OCI-LY1 (cell line): ENCODE results near the gene ABCA13.

ENCODE experiments used
- H2AFZ ChIP-seq: fragments of 200-600 bp; sonication (generic), shearing (Covaris generic); 2 replicates; pipeline ENCODE4 v1.6.0; 2014; ENCODE audit warnings: antibody characterized with exemption, mild to moderate bottlenecking, low read length
- H3F3A ChIP-seq: fragments of 200-600 bp; sonication (generic), shearing (Covaris generic); 2 replicates; pipeline ENCODE4 v1.6.0; 2014; ENCODE audit warnings: mild to moderate bottlenecking, antibody characterized with exemption, low read length, moderate library complexity; ENCODE audit not compliant: insufficient read depth
- H3K27ac ChIP-seq: fragments of 200-600 bp; sonication (generic); 2 replicates; pipeline ENCODE4 v1.5.1; 2014; ENCODE audit warnings: low read length, mixed run types, mild to moderate bottlenecking, low read depth; ENCODE audit not compliant: poor library complexity, severe bottlenecking
- H3K27me3 ChIP-seq: fragments of 200-600 bp; sonication (generic); 2 replicates; pipeline ENCODE4 v1.6.0; 2014; ENCODE audit warnings: antibody characterized with exemption, mild to moderate bottlenecking, low read length, moderate library complexity; ENCODE audit not compliant: insufficient read depth
- H3K36me3 ChIP-seq: fragments of 200-600 bp; sonication (generic); 2 replicates; pipeline ENCODE4 v1.6.1; 2014; ENCODE audit warnings: mild to moderate bottlenecking, antibody characterized with exemption, low read length, moderate library complexity, mixed read lengths; ENCODE audit not compliant: insufficient read depth
- H3K4me1 ChIP-seq: fragments of 200-600 bp; sonication (generic); 2 replicates; pipeline ENCODE4 v1.5.1; 2014; ENCODE audit warnings: mild to moderate bottlenecking, low read length, moderate library complexity; ENCODE audit not compliant: insufficient read depth, severe bottlenecking
- H3K4me2 ChIP-seq: fragments of 200-600 bp; sonication (generic), shearing (Covaris generic); 2 replicates; pipeline ENCODE4 v1.6.1; 2014; ENCODE audit warnings: low read length
- H3K4me3 ChIP-seq: fragments of 200-600 bp; sonication (generic); 2 replicates; pipeline ENCODE4 v1.5.1; 2014; ENCODE audit warnings: low read length, low read depth, mild to moderate bottlenecking, mixed read lengths; ENCODE audit not compliant: poor library complexity, severe bottlenecking
- H3K79me2 ChIP-seq: fragments of 200-600 bp; shearing (Covaris generic); 2 replicates; pipeline ENCODE4 v1.6.1; 2016; ENCODE audit warnings: mixed run types, low read length, mixed read lengths; ENCODE audit not compliant: insufficient read depth
- H3K9ac ChIP-seq: fragments of 200-600 bp; sonication (generic), shearing (Covaris generic); 2 replicates; pipeline ENCODE4 v1.6.1; 2014; ENCODE audit warnings: mild to moderate bottlenecking, low read length, mixed read lengths
- H3K9me2 ChIP-seq: fragments of 200-600 bp; sonication (generic), shearing (Covaris generic); 2 replicates; pipeline ENCODE4 v1.6.1; 2014; ENCODE audit warnings: low read depth, mild to moderate bottlenecking, low read length, mixed read lengths
- H3K9me3 ChIP-seq: fragments of 200-600 bp; shearing (Covaris generic); 2 replicates; pipeline ENCODE4 v1.6.1; 2014; ENCODE audit warnings: low read length, mixed read lengths
- H4K20me1 ChIP-seq: fragments of 200-600 bp; sonication (generic), shearing (Covaris generic); 2 replicates; pipeline ENCODE4 v1.6.0; 2016; ENCODE audit warnings: mild to moderate bottlenecking, low read length; ENCODE audit not compliant: insufficient read depth
- CTCF ChIP-seq: fragments of 200-600 bp; sonication (generic), shearing (Covaris generic); IDR thresholded peaks from 2 replicates; pipeline ENCODE4 v1.5.1; 2017; ENCODE audit warnings: mild to moderate bottlenecking, antibody characterized with exemption, low read length, moderate library complexity, mixed read lengths
- EZH2 ChIP-seq: fragments of 200-600 bp; sonication (generic), shearing (Covaris generic); IDR thresholded peaks from 2 replicates; pipeline ENCODE4 v1.8.0; 2017; ENCODE audit warnings: borderline replicate concordance, mixed run types, mild to moderate bottlenecking, antibody characterized with exemption, low read length, moderate library complexity, mixed read lengths

The ABCA13 gene

GRCh38 chr7:48388911-48389310, 217.7 kb downstream of the ABCA13 start:
- no peak overlapping the region for H3K4me2 ChIP-seq
- no peaks in the 10 kb centered on the region for H3K4me1 ChIP-seq
- no peak overlapping the region for H2AFZ ChIP-seq
- H3K36me3 ChIP-seq: no peaks in the 10 kb centered on the region
- H3K9me2 ChIP-seq: no peaks in the 10 kb centered on the region
- no peak overlapping the region for H3K9ac ChIP-seq
- no peaks in the 10 kb centered on the region for H3K9me3 ChIP-seq
- H4K20me1 ChIP-seq: no peaks in the 10 kb centered on the region
- no peak overlapping the region for H3K27ac ChIP-seq
- H3K27me3 ChIP-seq: no peaks in the 10 kb centered on the region
- no peaks in the 10 kb centered on the region for H3K79me2 ChIP-seq
- H3K4me3 ChIP-seq: no peak overlapping the region
- no peak for TF ChIP-seq CTCF
- TF ChIP-seq EZH2: no peak
- H3F3A ChIP-seq: no peaks in the 10 kb centered on the region

- Histone ChIP-seq H3K27ac (no peak overlapping the region), H3K4me2 (no peak overlapping the region), H3K9me2 (no peaks in the 10 kb centered on the region), H3K36me3 (no peaks in the 10 kb centered on the region), H3F3A (no peaks in the 10 kb centered on the region), H3K79me2 (no peaks in the 10 kb centered on the region), H3K27me3 (no peaks in the 10 kb centered on the region), H4K20me1 (no peaks in the 10 kb centered on the region), H2AFZ (no peak overlapping the region), H3K9me3 (no peaks in the 10 kb centered on the region), H3K9ac (no peak overlapping the region), H3K4me3 (no peak overlapping the region), H3K4me1 (no peaks in the 10 kb centered on the region)
- TF ChIP-seq EZH2: no peak
- no peak for TF ChIP-seq CTCF
These were observed 218.7 kb downstream of the ABCA13 start for GRCh38 chr7:48389977-48390376.

DNA sequence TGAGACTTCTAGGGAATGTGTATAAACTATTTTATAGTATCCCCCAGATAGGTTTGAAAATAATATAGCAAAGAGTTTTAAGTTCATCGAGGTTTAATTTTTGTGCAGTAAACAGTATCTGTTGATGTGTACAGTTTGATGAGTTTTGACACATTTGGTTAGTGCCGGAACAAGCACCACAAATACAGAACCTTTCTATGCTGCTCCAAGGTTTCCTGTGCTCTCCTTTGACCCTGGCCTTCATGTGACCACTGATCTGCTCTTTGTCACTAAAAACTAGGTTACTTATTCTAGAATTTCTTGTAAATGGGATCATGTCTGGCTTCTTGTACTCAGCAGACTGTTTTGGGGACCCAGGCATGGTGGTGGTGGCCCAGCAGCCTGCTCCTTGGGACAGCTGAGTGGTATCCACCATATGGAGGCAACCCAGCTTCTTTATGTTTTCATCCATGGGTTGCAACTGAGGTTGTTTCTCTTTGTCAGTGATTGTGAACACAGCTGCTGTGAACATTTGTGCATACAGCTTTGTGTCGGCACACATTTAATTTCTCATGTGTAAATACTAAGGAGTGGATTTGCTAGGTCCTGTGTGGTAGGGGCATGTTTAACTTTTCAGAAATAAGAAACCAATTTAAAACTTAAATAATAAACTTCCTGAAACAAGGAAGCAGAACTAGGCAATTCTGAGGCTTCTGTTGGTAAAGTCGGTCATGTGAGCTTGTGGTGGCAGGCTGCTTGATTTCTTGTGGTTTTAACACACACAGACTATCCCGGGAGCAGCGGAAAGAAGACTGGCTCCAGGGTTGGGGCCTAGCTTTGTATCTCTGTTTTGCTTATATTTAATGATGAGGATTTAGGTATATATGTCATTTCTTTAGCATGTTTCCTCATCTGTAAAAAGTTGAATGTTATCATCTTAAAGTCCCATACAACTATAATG, 219.4 kb downstream of the ABCA13 start:
- no peak overlapping the region for H3K9ac ChIP-seq
- H3K36me3 ChIP-seq: no peaks in the 10 kb centered on the region
- no peak overlapping the region for H3K4me2 ChIP-seq
- H3K9me3 ChIP-seq: no peaks in the 10 kb centered on the region
- H3K79me2 ChIP-seq: no peaks in the 10 kb centered on the region
- H2AFZ ChIP-seq: no peak overlapping the region
- H3K27me3 ChIP-seq: no peaks in the 10 kb centered on the region
- H3K27ac ChIP-seq: no peak overlapping the region
- no peaks in the 10 kb centered on the region for H3K9me2 ChIP-seq
- H4K20me1 ChIP-seq: no peaks in the 10 kb centered on the region
- TF ChIP-seq CTCF: no peak
- no peak for TF ChIP-seq EZH2
- no peak overlapping the region for H3K4me3 ChIP-seq
- no peaks in the 10 kb centered on the region for H3F3A ChIP-seq
- H3K4me1 ChIP-seq: no peaks in the 10 kb centered on the region
